HCT116 (cell line): Measurements from ENCODE around the gene FRY. TPM values are rescaled to one million over a fixed set of nuclear protein-coding genes. Genes with fewer than 3 reads are reported as not detected.

Experiments
- ATAC-seq: fragments of 200-7000 bp; cut with Tn5 transposase; 2 replicates; pipeline ENCODE4 v1.9.1; 2020; ENCODE audit warnings: mild to moderate bottlenecking, moderate library complexity
- BruUV-seq: library from RNA; stranded (reverse); fragments of 400-500 nt; replicated peaks from 2 replicates; lab custom pipeline; 2021; lab: Mats Ljungman, UMichigan
- CTCF ChIA-PET: fragments of 300-600 bp; sonication (Branson Sonifier 250); formaldehyde crosslinking; loops from one replicate; lab custom pipeline; 2021; ENCODE audit warnings: antibody characterized with exemption; lab: Charles Lee
- POLR2A ChIA-PET: fragments of 300-600, 350-600 bp; sonication (Branson Sonifier 250); formaldehyde crosslinking; loops from one replicate; lab custom pipeline; 2021; ENCODE audit warnings: antibody characterized with exemption; lab: Charles Lee
- RAD21 ChIA-PET, 2 experiments: fragments of 300-600 bp; sonication (Branson Sonifier 250); formaldehyde crosslinking; loops; one replicate each; lab custom pipeline; 2023; ENCODE audit warnings: low total read pairs in 2 of 2; ENCODE audit not compliant: uncharacterized antibody in 2 of 2, unreplicated experiment in 2 of 2, low non-redundant PET in 1 of 2; lab: Charles Lee
- DNase-seq: peaks from one replicate; pipeline ENCODE4 v3.0.0-alpha.2; 2010; ENCODE audit warnings: low read depth, low spot score
- H2AFZ ChIP-seq: fragments of 200-600 bp; shearing (Covaris generic), sonication (generic); 2 replicates; pipeline ENCODE4 v1.6.1; 2017; ENCODE audit warnings: low read depth, mixed run types, mixed read lengths, antibody characterized with exemption, low read length; ENCODE audit not compliant: poor library complexity, severe bottlenecking
- H3K27ac ChIP-seq: 2 replicates; pipeline ENCODE4 v1.5.1; 2012; ENCODE audit warnings: low read depth, low read length
- H3K27me3 ChIP-seq: fragments of 200-600 bp; sonication (generic); 2 replicates; pipeline ENCODE4 v1.6.1; 2016; ENCODE audit warnings: mixed run types, low read length, mixed read lengths; ENCODE audit not compliant: insufficient read depth
- H3K36me3 ChIP-seq, 2 experiments: fragments of 200-500 bp in 1 of 2; fragments of 200-600 bp in 1 of 2; sonication (Bioruptor generic) in 1 of 2; sonication (generic) in 1 of 2; 2 replicates each; pipeline versions ENCODE4 v1.5.1 to v1.6.1; 2014 to 2016; ENCODE audit warnings: low read length in 2 of 2, inconsistent platforms in 1 of 2, mixed read lengths in 1 of 2, mixed run types in 1 of 2; ENCODE audit not compliant: insufficient read depth in 2 of 2, control insufficient read depth in 1 of 2
- H3K4me1 ChIP-seq, 2 experiments: fragments of 200-600 bp in 1 of 2; sonication (generic) in 1 of 2; 2 replicates each; pipeline versions ENCODE4 v1.5.1 to v1.6.1; 2012 to 2017; ENCODE audit warnings: low read length in 2 of 2, inconsistent platforms in 1 of 2, mild to moderate bottlenecking in 1 of 2, mixed read lengths in 1 of 2, mixed run types in 1 of 2, moderate library complexity in 1 of 2; ENCODE audit not compliant: insufficient read depth in 2 of 2, control insufficient read depth in 1 of 2
- H3K4me2 ChIP-seq: fragments of 200-600 bp; sonication (generic); 2 replicates; pipeline ENCODE4 v1.6.1; 2017; ENCODE audit warnings: mixed run types, low read length, mixed read lengths
- H3K4me3 ChIP-seq, 2 experiments: fragments of 200-600 bp in 1 of 2; sonication (generic) in 1 of 2; replicated peaks in 1 of 2; 2 replicates each; pipeline ENCODE4 v1.5.1; 2011 to 2016; ENCODE audit warnings: low read length in 2 of 2, control low read depth in 1 of 2, low read depth in 1 of 2, mild to moderate bottlenecking in 1 of 2, mixed read lengths in 1 of 2, mixed run types in 1 of 2
- H3K79me2 ChIP-seq: fragments of 200-600 bp; sonication (generic); 2 replicates; pipeline ENCODE4 v1.6.1; 2017; ENCODE audit warnings: mild to moderate bottlenecking, mixed run types, low read length, moderate library complexity, mixed read lengths; ENCODE audit not compliant: insufficient read depth
- H3K9ac ChIP-seq: fragments of 200-600 bp; sonication (generic); 2 replicates; pipeline ENCODE4 v1.6.1; 2016; ENCODE audit warnings: low read length, mixed read lengths
- H3K9me2 ChIP-seq: fragments of 200-600 bp; sonication (generic), shearing (Covaris generic); 2 replicates; pipeline ENCODE4 v1.6.1; 2017; ENCODE audit warnings: mixed run types, mild to moderate bottlenecking, moderate library complexity; ENCODE audit not compliant: insufficient read depth
- H3K9me3 ChIP-seq, 2 experiments: fragments of 200-500 bp in 1 of 2; fragments of 200-600 bp in 1 of 2; sonication (Bioruptor generic) in 1 of 2; sonication (generic) in 1 of 2; 2 replicates each; pipeline ENCODE4 v1.6.1; 2014 to 2017; ENCODE audit warnings: low read length in 2 of 2, mixed read lengths in 2 of 2, inconsistent platforms in 1 of 2, low read depth in 1 of 2, mild to moderate bottlenecking in 1 of 2, mixed run types in 1 of 2, moderate library complexity in 1 of 2; ENCODE audit not compliant: control insufficient read depth in 1 of 2, insufficient read depth in 1 of 2
- H4K20me1 ChIP-seq: fragments of 200-600 bp; sonication (generic), shearing (Covaris generic); 2 replicates; pipeline ENCODE4 v1.6.1; 2017; ENCODE audit warnings: mixed run types, mild to moderate bottlenecking, moderate library complexity; ENCODE audit not compliant: insufficient read depth
- EGR1 ChIP-seq: IDR thresholded peaks from 2 replicates; pipeline ENCODE4 v1.6.1; 2012; ENCODE audit warnings: low read depth
- ELF1 ChIP-seq: IDR thresholded peaks from 2 replicates; pipeline ENCODE4 v1.6.1; 2012; ENCODE audit warnings: low read depth, borderline replicate concordance
- EZH2 ChIP-seq: fragments of 200-600 bp; sonication (generic); IDR thresholded peaks from 2 replicates; pipeline ENCODE4 v1.6.1; 2017; ENCODE audit warnings: antibody characterized with exemption, mixed run types
- EZH2phosphoT487 ChIP-seq: fragments of 200-600 bp; IDR thresholded peaks from 2 replicates; pipeline ENCODE4 v1.6.1; 2018; ENCODE audit warnings: antibody characterized with exemption, borderline replicate concordance
- FOSL1 ChIP-seq: IDR thresholded peaks from 2 replicates; pipeline ENCODE4 v1.6.1; 2012; ENCODE audit warnings: low read depth
- JUND ChIP-seq: IDR thresholded peaks from 2 replicates; pipeline ENCODE4 v1.6.1; 2012
- MAX ChIP-seq: IDR thresholded peaks from 2 replicates; pipeline ENCODE4 v1.6.1; 2012
- REST ChIP-seq: IDR thresholded peaks from 2 replicates; pipeline ENCODE4 v1.6.1; 2012; ENCODE audit warnings: low read depth
- SIN3A ChIP-seq: IDR thresholded peaks from 2 replicates; pipeline ENCODE4 v1.6.1; 2012; ENCODE audit warnings: low read depth
- SRF ChIP-seq: IDR thresholded peaks from 2 replicates; pipeline ENCODE4 v1.6.1; 2012; ENCODE audit warnings: low read depth
- TCF7L2 ChIP-seq: IDR thresholded peaks from 2 replicates; pipeline ENCODE4 v1.7.0; 2011; ENCODE audit warnings: borderline replicate concordance, inconsistent platforms; ENCODE audit not compliant: insufficient read depth, insufficient read length; ENCODE audit errors: extremely low read depth
- YY1 ChIP-seq: IDR thresholded peaks from 2 replicates; pipeline ENCODE4 v1.6.1; 2011; ENCODE audit warnings: low read length, low read depth, moderate library complexity, mild to moderate bottlenecking; ENCODE audit not compliant: insufficient replicate concordance; ENCODE audit errors: extremely low read depth
- ZNF274 ChIP-seq: fragments of 200-500 bp; sonication (Bioruptor generic); IDR thresholded peaks from 2 replicates; pipeline ENCODE4 v1.6.1; 2014; ENCODE audit warnings: mild to moderate bottlenecking, low read depth, low read length, inconsistent platforms
- intact Hi-C: fragments of 100-400 bp; cut with micrococcal nuclease; formaldehyde crosslinking; loops from 2 replicates; pipeline ENCODE4 v1.10.0; 2022
- total RNA-seq: library from RNA; stranded (reverse); gene quantifications from one replicate; pipeline ENCODE4 v1.2.1, GENCODE V29; 2021; ENCODE audit not compliant: unreplicated experiment

FRY gene
- total RNA-seq, 1 experiment from 2014 or later = 1.4 TPM

- no peak for ATAC-seq
- no peaks in the 10 kb centered on the region for H3K4me1 ChIP-seq
- no peak for TF ChIP-seq FOSL1
- no peak for TF ChIP-seq TCF7L2
- TF ChIP-seq ELF1 = no peak
- no peak for TF ChIP-seq EGR1
- no peak for TF ChIP-seq JUND
- TF ChIP-seq MAX = no peak
- no peak for TF ChIP-seq SRF
- TF ChIP-seq EZH2phosphoT487 = no peak
- TF ChIP-seq YY1 = no peak
- TF ChIP-seq ZNF274 = no peak
Observed at GRCh38 chr13:32208860-32209259, 177.3 kb downstream of the FRY start.

GRCh38 chr13:32209652-32210051 lies 178.1 kb downstream of the FRY start:
- H3K27ac ChIP-seq = no peak overlapping the region
- no peak overlapping the region for H3K4me3 ChIP-seq
- no TSS peak for BruUV-seq
- H2AFZ ChIP-seq = no peak overlapping the region
- intact Hi-C loops = no loop called here
- ATAC-seq (no peak), DNase-seq (no peak)
- no peaks in the 10 kb centered on the region for H3K4me1 ChIP-seq
- H3K27me3 ChIP-seq = no peaks in the 10 kb centered on the region
- no peak for TF ChIP-seq SRF
- no peak for TF ChIP-seq TCF7L2
- TF ChIP-seq EZH2 = no peak
- TF ChIP-seq EZH2phosphoT487 = no peak
- no peak for TF ChIP-seq REST
- no peak for TF ChIP-seq SIN3A
- TF ChIP-seq JUND = no peak
- no peak for TF ChIP-seq MAX
- no peaks in the 10 kb centered on the region for H4K20me1 ChIP-seq
- H3K36me3 ChIP-seq = no peaks in the 10 kb centered on the region
- ChIA-PET RAD21 (no interaction called here), POLR2A (no interaction called here), CTCF (no interaction called here)
- no peak overlapping the region for H3K9ac ChIP-seq
- H3K4me2 ChIP-seq = no peak overlapping the region
- H3K9me2 ChIP-seq = no peaks in the 10 kb centered on the region
- H3K9me3 ChIP-seq = no peaks in the 10 kb centered on the region
- H3K79me2 ChIP-seq = no peaks in the 10 kb centered on the region

More at GRCh38 chr13:32208860-32209259, 177.3 kb downstream of the FRY start:
- Histone ChIP-seq H3K9me2 (no peaks in the 10 kb centered on the region), H3K27me3 (no peaks in the 10 kb centered on the region), H3K9me3 (no peaks in the 10 kb centered on the region), H3K79me2 (no peaks in the 10 kb centered on the region), H3K4me3 (no peak overlapping the region), H2AFZ (no peak overlapping the region), H3K27ac (no peak overlapping the region), H3K36me3 (no peaks in the 10 kb centered on the region), H3K4me2 (no peak overlapping the region), H4K20me1 (no peaks in the 10 kb centered on the region), H3K9ac (no peak overlapping the region)
- ChIA-PET RAD21 (no interaction called here), POLR2A (no interaction called here), CTCF (no interaction called here)
- BruUV-seq = no TSS peak
- no peak for DNase-seq
- intact Hi-C loops = no loop called here
